Tibial nerve (tissue), 4 donors: Measurements from ENCODE around the gene CHKB.

ENCODE experiments used
- CTCF ChIP-seq, 5 experiments: fragments of 200-600 bp in 3 of 5; fragments of 450-650 bp in 2 of 5; sonication (generic) in 3 of 5; IDR thresholded peaks; one replicate each; pipeline ENCODE4 v1.5.1; 2016 to 2019; ENCODE audit warnings: antibody characterized with exemption in 5 of 5, mild to moderate bottlenecking in 3 of 5, moderate library complexity in 2 of 5
- EP300 ChIP-seq, 2 donors: sonication (generic); formaldehyde crosslinking; IDR thresholded peaks; one replicate each; pipeline ENCODE4 v1.6.1; 2017; ENCODE audit warnings: antibody characterized with exemption in 2 of 2, mild to moderate bottlenecking in 1 of 2
- POLR2A ChIP-seq, 2 donors: fragments of 450-650 bp; IDR thresholded peaks; one replicate each; pipeline ENCODE4 v1.6.1; 2017; ENCODE audit warnings: antibody characterized with exemption in 2 of 2, mild to moderate bottlenecking in 2 of 2, moderate library complexity in 2 of 2

- TF ChIP-seq CTCF (IDR thresholded peaks at IDR 0.05), result no peak
- no peak for TF ChIP-seq EP300 (IDR thresholded peaks at IDR 0.05)
- no peak for TF ChIP-seq POLR2A (IDR thresholded peaks at IDR 0.05)
These were observed 24.5 kb upstream of the CHKB start for GRCh38 chr22:50606946-50607658.
